HT-29 (cell line): ENCODE results near the gene NANS. TPM values are rescaled to one million over a fixed set of nuclear protein-coding genes. Genes with fewer than 3 reads are reported as not detected.

ENCODE experiments used
- DNase-seq: peaks from one replicate; pipeline ENCODE4 v3.0.0-alpha.2; 2015; ENCODE audit warnings: low spot score
- total RNA-seq: library from RNA; depleted of rRNA; stranded (reverse); fragments of >200 nt; shearing (Covaris generic); gene quantifications from 2 replicates; pipeline ENCODE4 v1.2.3, GENCODE V29; 2014

Gene NANS
- total RNA-seq, 1 experiment from 2014 or later, result 122 TPM

DNA sequence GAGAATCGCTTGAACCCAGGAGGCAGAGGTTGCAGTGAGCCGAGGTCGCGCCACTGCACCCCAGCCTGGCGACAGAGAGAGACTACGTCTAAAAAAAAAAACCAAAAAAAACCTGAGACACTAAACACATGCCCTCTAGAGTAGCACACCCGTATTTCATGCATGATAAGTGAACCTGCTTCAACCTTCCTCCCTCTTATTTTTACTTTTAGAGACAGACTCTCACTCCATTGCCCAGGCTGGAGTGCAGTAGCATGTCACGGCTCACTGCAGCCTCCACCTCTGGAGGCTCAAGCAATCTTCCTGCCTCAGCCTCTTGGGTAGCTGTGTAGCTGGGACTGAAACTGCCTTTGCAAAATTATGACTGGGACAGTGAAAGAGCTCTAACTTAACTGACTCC is 17.6 kb upstream of the NANS start:
- no peak for DNase-seq

DNA sequence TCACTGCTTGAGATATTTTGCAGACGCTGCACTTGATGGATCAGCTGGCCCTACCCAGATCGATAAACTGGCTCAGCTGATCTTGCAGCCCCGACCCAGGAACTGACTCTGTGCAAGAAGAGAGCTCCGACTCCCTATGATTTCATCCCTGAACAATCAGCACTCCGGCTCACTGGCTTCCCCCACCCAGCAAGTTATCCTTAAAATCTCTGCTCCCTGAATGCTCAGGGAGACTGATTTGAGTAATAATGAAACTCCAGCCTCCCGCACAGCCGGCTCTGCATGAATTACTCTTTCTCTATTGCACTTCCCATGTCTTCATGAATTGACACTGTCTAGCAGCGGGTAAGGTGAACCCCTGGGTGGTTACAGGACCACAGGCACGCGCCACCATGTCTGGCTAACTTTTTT is 16.9 kb upstream of the NANS start:
- no peak for DNase-seq

DNA sequence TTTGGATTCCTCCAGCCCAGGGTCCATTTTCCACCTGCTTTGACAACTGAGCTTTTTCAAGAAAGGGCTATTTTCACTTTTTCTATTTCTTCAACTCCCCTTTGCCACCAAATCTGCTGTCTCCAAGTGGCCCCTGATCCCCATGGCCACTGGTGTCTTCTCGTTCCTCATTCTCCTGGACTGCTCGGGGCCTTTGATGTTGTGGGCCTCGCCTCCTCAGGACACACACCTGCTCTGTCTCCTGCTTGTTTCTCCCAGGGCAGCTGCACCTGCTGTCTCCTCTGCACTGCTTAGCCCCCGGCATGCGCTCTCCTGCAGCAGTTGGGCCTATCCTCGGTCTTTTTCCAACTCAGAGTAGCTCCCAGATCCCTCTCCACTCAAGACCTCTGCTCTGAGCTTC is 16.3 kb upstream of the NANS start:
- DNase-seq, result no peak

DNA sequence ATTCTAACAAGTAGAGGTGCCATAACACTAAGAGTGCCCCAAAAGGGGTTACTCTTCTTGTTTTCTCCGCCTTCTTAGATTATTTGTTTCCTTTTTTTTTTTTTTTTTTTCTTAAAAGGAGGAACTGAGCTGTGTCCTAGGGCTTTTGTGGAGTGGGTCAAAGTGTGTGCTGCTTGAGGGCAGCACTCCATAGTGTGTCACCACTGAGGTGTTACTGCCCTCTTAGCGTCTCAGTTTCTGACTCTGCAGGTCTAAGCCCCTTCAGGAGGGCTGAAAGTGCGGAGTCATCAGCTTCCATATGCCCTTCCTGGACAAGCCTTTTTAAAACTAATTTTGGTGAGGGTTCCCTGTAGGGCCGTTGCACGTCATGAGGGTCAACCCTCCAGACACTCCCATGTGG is 12.6 kb upstream of the NANS start:
- no peak for DNase-seq

DNA sequence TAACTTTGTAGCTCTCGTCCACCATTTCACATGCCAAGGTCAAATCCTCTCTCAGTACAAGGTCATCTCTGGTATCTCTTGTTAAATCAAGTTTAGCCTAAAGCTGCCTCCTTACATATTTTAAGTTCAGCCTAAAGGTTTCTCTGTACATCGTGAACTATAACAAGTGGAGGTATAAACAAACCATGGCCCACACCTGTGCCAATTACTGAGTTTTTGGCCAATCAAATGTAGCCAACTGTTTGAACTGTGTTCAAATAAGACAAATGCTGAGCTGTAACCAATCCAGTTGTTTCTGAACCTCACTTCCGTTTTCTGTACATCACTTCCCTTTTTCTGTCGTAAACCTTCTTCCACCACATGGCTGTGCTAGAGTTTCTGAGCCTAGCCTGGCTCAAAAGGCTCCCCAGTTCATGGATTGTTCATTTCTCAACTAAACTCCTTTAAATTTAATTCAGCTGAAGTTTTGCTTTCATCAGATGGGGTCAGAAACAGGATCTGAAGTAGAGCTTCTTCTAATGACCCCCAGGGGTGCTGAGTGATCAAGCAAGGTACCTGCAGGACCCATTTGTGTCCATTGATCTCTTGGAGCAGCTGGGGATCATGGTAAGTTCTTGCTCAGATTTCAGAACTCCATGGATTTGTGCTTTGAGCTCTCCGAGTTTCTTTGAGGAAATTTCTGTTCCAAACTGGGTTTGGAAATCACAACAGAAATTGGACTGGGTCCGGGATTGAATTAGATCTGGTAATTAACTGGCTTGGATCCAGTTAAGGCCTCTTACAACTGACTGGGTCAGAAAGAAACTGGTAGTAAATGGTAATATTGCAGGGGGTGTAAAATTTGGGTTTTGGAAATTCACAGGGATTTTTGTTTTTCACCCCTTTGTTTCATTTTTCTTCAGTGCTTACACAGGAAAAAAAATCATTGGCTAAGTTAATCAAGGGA is 11.0 kb upstream of the NANS start:
- peak; percentile 27 for DNase-seq

DNA sequence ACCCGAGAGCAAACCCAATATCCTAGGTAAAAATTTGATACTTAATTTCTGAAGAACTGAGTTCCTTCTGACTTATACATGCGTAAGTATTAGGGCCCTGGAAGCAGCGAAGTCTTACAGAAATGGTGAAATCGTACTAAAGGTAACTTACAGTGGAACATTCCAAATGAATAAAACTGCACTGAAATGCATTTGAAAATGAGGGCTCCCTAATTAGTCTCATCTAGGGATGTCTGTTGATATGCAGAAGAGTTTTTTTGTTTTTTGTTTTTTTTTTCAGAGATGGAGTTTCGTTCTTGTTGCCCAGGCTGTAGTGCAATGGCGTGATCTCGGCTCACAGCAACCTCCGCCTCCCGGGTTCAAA is 10.4 kb upstream of the NANS start:
- DNase-seq, result no peak

DNA sequence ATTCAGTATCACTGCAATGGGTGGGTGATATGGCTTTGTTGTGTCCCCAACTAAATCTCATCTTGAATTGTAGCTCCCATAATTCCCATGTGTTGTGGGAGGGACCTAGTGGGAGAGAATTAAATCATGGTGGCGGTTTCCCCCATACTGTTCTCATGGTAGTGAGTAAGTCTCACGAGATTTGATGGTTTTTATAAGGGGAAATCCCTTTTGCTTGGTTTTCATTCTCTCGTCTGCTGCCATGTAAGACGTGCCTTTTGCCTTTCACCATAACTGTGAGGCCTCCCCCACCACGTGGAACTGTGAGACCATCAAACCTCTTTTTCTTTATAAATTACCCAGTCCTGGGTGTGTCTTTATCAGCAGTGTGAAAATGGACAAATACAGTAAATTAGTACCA is 9.5 kb upstream of the NANS start:
- no peak for DNase-seq

DNA sequence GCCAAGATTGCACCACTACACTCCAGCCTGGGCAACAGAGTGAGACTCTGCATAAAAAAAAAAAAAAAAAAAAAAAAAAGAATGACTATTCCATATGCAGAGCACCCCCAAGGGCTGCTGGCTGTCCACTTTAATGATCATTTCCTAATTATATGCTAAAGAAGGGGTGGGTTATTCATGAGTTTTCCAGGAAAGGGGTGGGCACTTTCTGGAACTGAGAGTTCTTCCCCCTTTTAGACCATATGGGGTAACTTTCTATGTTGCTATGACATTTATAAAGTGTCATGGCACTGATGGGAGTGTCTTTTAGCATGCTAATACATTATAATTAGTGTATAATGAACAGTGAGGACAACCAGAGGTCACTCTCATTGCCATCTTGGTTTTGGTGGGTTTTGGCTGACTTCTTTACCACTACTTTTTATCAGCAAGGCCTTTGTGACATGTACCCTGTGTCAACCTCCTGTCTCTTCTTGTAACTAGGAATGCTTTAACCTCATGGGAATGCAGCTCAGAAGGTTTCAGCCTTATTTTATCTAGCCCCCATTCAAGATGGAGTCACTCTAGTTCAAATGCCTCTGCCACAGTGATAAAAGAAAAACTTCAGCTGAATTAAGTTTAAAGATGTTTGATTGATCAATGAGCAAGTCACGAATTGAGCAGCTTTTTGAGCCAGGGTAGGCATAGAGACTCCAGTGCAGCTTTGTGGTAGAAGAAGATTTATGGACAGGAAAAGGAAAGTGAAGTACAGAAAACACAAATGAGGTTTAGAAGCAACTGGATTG is 7.1 kb upstream of the NANS start:
- DNase-seq, result no peak

DNA sequence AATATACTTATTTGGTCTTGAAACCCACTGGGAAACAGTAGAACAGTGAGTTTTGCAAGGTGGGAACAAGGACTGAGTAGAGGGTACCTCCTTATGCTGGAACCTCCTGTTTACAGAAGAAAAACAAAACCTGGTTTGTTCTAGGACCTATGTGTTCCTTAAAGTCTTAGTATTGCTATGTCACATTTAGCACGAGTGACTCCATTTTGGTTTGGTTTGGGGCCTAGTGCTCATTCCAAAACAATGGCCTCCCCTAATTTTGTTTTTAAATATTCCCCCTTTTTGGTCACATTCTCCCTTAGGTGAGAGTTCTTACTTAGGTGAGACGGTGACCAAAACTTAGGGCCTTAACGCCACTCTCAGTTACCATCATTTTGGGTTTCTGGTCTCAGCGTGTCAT is 6.2 kb upstream of the NANS start:
- DNase-seq, result no peak

DNA sequence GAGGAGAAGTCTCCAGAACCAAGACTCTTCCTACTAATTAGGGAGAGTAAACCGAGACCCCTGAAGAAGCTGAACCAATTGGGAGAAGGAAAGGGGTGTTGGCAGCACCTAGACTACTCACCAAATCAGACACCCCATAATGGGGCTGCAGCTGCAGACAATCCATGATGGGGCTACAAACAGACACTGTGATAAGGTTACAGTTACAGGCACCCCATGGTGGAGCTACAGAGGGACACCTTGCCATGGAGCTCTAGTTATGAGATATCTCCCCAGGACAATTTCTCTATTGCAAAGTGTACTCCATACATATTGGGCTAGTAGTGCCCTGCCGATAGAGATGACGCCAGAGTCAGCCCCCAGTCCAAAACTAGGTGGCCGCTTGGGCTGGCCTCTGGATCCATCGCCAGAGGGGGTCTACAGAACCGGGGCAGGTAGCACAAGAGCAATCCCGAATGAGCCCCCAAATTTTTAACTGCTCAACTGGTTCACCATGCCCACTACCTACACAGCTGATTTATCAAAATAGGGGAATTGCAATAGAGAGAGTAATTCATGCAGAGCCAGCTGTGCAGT is 2.1 kb upstream of the NANS start:
- no peak for DNase-seq

DNA sequence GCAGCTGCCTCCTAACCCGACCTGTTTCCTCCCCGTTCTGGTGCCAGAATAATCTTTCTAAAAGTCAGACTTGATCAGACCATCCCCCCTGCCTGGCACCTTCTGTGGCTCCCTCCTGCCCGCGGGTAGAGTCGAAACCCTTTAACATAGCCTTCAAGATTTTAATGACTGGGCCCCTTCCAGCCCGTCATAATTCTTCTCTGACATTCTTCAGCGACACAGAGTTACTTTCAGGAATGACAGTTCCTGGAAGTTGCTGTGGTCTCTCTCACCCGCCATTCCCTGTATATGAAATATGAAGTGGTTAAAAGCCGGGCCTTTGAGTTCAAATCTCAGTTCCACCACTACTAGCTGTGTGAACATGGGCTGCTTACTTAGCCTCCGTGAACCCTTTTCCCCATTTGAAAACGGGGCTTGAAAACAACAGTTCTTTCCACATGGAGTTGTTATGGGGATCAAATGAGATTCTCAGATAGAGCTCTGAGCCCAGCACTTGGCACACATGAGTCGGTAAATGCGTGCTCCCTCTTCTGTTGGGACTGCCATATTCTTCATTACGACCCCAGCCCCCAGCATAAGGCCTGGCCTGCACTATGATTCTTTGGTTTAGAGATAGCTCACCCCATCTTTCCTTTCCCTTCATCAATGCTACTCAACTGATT is 737 bp downstream of the NANS start:
- DNase-seq, result no peak

DNA sequence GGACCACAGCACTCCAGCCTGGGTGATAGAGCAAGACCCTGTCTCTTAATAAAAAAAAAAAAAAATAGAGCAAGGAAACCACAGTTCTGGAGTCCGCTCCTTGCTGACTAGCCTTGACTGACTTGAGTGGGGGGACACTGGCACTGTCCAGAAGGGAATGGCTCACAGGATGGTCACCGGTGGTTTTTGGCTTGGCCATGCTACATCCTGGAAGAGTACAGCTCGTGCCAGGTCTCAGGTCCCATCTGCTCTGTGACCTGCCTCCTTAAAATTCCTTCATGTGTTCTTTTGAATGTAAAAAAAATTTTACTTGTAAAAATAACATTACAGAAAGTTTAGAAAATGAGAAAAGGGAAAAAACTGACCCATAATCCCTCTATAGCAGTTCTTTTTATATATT is 5.6 kb downstream of the NANS start:
- no peak for DNase-seq

DNA sequence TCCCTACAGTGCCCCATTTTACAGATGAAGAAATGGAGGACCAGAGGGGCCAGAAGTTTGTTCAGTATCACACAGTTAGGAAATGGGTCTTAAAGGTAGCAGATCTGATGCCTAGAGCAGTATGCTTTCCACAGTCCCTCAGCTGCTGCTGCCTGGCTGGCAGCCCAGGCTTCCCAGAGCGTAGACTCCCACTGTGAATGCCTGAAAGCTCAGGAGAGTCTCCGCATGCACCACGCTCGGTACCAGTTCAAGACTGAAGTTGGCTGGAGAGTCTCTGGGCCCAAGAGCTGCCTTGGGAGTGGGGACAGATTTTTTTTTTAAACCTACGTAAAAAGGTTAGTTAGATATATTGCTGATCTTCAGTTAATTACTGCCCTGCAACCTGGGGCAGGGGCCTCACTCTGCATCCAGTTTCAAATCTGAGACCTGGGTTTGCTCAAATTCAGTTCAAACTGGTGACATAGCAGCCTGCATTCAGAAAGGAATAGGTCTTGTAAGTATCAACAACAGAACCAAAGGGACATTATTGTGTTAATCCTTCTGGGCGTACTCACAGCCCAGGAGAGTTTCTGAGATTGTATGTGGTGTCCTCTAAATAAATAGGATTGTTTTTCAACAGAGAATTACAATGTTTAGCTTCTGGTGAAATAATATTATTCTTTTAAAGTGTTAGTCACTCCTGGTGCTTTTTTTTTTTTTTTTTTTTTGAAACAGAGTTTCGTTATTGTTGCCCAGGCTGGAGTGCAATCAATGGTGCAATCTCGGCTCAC is 8.3 kb downstream of the NANS start:
- DNase-seq, result no peak

DNA sequence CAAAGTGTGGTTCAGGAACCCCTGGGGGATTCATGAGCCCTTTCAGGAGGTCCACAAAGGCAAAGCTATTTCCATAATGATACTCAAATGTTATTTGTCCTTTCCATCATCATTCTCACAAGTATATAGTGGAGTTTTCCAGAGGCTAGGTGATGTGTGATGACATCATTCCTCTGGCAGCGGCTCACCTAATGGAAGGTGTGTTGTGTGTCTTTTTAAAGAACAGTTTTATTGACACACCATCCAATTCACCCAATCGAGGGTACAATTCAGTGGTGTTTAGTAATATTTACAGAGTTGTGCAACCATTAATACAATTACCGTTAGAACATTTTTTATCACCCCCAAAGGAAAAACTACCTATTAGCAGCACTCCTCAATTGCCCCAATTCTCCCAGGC is 9.7 kb downstream of the NANS start:
- DNase-seq, result no peak

DNA sequence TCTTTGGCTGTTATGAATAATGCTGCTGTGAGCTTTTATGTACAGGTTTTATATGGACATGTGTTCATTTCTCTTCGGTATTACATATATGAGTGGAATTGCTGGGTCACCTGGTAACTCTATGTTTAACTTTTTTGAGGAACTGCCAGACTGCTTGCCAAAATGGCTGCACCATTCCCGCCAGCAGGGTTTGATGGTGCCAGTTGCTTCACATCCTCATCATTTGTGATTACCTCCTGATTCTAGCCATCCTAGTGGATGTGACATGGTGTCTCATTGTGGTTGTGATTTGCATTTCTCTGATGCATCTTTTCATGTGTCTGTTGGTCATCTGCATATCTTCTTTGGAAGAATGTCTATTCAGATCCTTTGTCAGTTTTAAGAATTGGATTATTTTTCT is 10.7 kb downstream of the NANS start:
- no peak for DNase-seq

DNA sequence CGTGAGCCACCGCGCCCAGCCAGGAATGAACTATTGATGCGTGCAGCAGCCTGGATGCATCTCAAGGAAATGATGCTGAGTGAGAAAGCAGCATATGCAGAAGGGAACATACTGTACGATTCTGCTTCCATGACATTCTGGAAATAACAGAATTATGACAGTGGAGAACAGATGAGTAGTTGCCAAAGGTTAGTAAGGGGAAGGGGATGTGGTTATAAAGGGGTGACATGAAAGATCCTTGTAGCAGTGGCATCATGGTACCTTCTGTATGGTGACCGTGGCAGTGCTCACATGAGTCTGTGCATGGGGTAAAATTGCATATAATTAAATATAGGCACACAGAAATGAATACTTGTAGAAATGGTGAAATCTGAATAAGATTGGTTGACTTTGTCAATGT is 13.0 kb downstream of the NANS start:
- no peak for DNase-seq

DNA sequence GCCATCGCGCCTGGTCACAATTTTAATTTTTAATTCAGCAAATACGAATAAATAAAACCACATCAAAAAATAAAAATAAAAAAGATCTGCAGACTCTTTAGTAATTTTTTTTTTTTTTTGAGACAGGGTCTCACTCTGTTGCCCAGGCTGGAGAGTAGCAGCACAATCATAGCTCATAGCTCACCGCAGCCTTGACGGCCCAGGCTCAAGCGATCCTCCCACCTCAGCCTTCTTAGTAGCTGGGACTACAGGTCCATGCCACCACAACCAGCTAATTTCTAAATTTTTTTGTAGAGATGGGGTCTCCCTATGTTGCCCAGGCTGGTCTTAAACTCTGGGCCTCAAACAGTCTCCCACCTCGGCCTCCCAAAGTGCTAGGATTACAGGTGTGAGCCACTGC is 14.2 kb downstream of the NANS start:
- DNase-seq, result no peak

DNA sequence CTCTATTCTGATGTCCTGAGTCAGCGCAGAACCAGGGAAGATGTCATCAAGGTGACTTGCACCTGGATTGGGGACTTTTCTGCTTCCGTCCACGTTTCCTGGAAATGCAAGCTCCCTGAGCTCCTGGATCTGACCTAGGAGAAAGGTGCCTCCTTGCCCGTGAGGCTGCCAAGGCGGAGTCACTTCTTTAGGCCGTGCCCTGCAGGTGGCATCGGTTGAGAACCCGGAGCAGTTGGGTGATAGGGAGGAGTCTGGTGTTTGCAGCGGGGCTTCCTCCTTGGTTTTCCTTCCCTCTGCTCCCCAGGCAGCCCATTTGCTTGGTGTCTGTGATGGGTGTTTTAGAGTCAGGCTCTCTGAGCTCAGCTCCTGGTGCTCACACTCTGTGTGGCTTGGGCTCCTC is 15.2 kb downstream of the NANS start:
- peak; percentile 70 for DNase-seq

DNA sequence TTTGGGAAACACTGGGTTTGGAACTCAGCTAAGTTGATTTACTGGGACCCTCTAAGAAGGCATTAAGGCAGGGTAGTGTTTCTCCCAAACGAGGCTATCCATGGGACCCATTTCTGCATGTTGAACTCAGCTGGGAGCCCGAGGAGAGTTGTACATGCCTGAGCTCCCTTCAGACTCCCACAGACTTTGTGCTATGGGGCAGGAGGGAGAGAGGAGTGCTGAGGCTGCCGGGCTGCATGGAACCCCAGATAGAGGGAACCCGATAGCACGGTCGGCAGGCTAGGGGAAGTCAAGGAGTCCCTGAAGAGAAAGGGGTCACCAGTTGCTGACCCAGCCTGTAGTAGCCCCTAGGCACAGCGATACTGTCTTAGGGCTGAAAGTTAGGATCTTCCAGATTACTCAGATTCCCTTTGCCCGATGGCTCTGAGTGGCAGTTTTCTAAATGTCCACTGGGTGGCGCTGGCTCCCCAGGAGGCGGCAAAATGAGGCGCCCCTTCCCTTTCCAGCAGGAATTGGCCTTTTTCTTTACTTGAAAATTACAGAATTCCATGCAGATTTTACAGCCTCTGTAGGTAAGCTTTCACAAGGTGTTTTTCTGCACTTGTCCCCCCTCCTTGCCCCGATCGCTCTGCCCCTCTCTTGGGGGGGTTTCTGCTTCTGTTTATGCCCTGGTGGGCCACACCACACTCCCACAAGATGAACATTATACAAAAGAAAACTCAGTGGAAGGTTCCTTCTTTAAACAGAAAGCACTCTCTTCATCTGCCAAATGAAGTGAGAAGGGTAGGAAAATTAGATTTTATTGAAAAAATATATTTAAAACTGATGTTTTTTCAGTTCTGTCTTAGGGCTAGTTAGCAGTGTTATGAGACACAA is 17.8 kb downstream of the NANS start:
- DNase-seq, result peak; percentile 86

DNA sequence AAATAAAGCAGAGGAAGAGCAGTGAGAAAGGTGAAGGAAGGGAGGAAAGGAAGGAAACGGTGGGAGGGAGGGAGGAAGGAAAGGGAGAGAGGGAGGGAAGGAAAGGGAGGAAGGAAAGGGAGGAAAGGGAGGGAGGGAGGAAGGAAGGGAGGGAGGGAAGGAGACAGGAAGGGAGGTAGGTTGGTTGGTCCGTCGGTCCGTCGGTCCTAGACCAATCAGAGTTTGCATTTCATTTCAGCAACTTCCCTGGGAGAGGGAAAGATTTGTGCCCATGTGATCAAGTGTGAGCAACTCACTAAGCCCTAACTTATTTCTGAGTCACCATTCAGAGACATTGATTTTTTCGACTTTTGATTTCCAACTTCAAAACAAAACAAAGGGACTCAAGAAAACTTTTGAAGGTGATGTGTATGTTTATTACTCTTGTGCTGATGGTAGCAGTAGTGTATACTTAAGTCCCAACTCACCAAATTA is 18.8 kb downstream of the NANS start:
- DNase-seq, result peak; percentile 26
